Stimulated activated effector memory CD8-positive, alpha-beta T cell treated with anti-CD3 and anti-CD28 coated beads, Interleukin-12 subunit alpha, Interleukin-12 subunit beta, amount 100 ng/mL, for 72 hours (primary cell): Measurements from ENCODE around the gene THOC7.

Experiments
- ATAC-seq: fragments of 150-1000 bp; cut with Tn5 transposase; 2 replicates; pipeline ENCODE4 v1.10.0; 2021
- DNase-seq, 2 donors: peaks; one replicate each; pipeline ENCODE4 v3.0.0; 2021 to 2022; ENCODE audit warnings: low spot score in 2 of 2
- H3K27ac Mint-ChIP-seq: one replicate; pipeline ENCODE4 v1.8.0; 2022; ENCODE audit warnings: mild to moderate bottlenecking, mixed read lengths
- H3K36me3 Mint-ChIP-seq: one replicate; pipeline ENCODE4 v1.8.0; 2022; ENCODE audit warnings: mild to moderate bottlenecking, mixed read lengths
- H3K4me1 Mint-ChIP-seq: one replicate; pipeline ENCODE4 v1.8.0; 2022; ENCODE audit warnings: mixed read lengths
- H3K4me3 Mint-ChIP-seq: one replicate; pipeline ENCODE4 v1.8.0; 2022; ENCODE audit warnings: mild to moderate bottlenecking, mixed read lengths
- H3K9me3 Mint-ChIP-seq: one replicate; pipeline ENCODE4 v1.8.0; 2022; ENCODE audit warnings: mixed read lengths

Gene THOC7

GRCh38 chr3:63895422-63896189, 32.0 kb upstream of the THOC7 start:
- Mint-ChIP-seq H3K36me3 (peaks cover 26% of the 10 kb centered on the region), H3K4me1 (peaks cover 51% of the 10 kb centered on the region), H3K4me3 (peak overlapping the region; percentile 59), H3K9me3 (no peaks in the 10 kb centered on the region), H3K27ac (peak overlapping the region; percentile 94)
- DNase-seq, result no peak
- ATAC-seq, result peak; percentile 94

GRCh38 chr3:63892773-63893352, 29.3 kb upstream of the THOC7 start:
- H3K27ac Mint-ChIP-seq, result no peak overlapping the region
- no peaks in the 10 kb centered on the region for H3K36me3 Mint-ChIP-seq
- H3K4me1 Mint-ChIP-seq, result peaks cover 42% of the 10 kb centered on the region
- H3K9me3 Mint-ChIP-seq, result no peaks in the 10 kb centered on the region
- ATAC-seq (no peak), DNase-seq (no peak)
- no peak overlapping the region for H3K4me3 Mint-ChIP-seq

GRCh38 chr3:63891518-63891917, 27.9 kb upstream of the THOC7 start:
- H3K36me3 Mint-ChIP-seq, result no peaks in the 10 kb centered on the region
- no peak for ATAC-seq
- H3K27ac Mint-ChIP-seq, result no peak overlapping the region
- H3K9me3 Mint-ChIP-seq, result no peaks in the 10 kb centered on the region
- DNase-seq, result no peak
- H3K4me1 Mint-ChIP-seq, result peaks cover 42% of the 10 kb centered on the region
- H3K4me3 Mint-ChIP-seq, result no peak overlapping the region

GRCh38 chr3:63886858-63887257, 23.3 kb upstream of the THOC7 start:
- ATAC-seq, result no peak
- Mint-ChIP-seq H3K9me3 (no peaks in the 10 kb centered on the region), H3K4me3 (no peak overlapping the region), H3K36me3 (peaks cover 6% of the 10 kb centered on the region), H3K27ac (peak overlapping the region; percentile 85), H3K4me1 (peaks cover 24% of the 10 kb centered on the region)
- no peak for DNase-seq

- no peak for ATAC-seq
- Mint-ChIP-seq H3K27ac (no peak overlapping the region), H3K36me3 (peaks cover 2% of the 10 kb centered on the region), H3K4me1 (peaks cover 36% of the 10 kb centered on the region), H3K4me3 (no peak overlapping the region), H3K9me3 (no peaks in the 10 kb centered on the region)
- no peak for DNase-seq
Measured at GRCh38 chr3:63880653-63881052, 17.0 kb upstream of the THOC7 start.

- Mint-ChIP-seq H3K4me3 (no peak overlapping the region), H3K27ac (no peak overlapping the region)
- peak; percentile 8 for ATAC-seq
Measured at GRCh38 chr3:63878394-63879060, 14.9 kb upstream of the THOC7 start.

GRCh38 chr3:63877737-63878393, 14.3 kb upstream of the THOC7 start:
- Mint-ChIP-seq H3K4me3 (no peak overlapping the region), H3K4me1 (peaks cover 41% of the 10 kb centered on the region), H3K36me3 (no peaks in the 10 kb centered on the region), H3K27ac (no peak overlapping the region), H3K9me3 (no peaks in the 10 kb centered on the region)
- ATAC-seq (peak; percentile 49), DNase-seq (no peak)

More at GRCh38 chr3:63878394-63879060, 14.9 kb upstream of the THOC7 start:
- Mint-ChIP-seq H3K36me3 (no peaks in the 10 kb centered on the region), H3K9me3 (no peaks in the 10 kb centered on the region), H3K4me1 (peaks cover 38% of the 10 kb centered on the region)
- no peak for DNase-seq

GRCh38 chr3:63876260-63876659, 12.7 kb upstream of the THOC7 start:
- Mint-ChIP-seq H3K9me3 (no peaks in the 10 kb centered on the region), H3K27ac (no peak overlapping the region), H3K4me3 (no peak overlapping the region), H3K36me3 (no peaks in the 10 kb centered on the region), H3K4me1 (peaks cover 41% of the 10 kb centered on the region)
- ATAC-seq (no peak), DNase-seq (no peak)

- ATAC-seq (no peak), DNase-seq (no peak)
- Mint-ChIP-seq H3K4me1 (peaks cover 43% of the 10 kb centered on the region), H3K27ac (no peak overlapping the region), H3K9me3 (no peaks in the 10 kb centered on the region), H3K36me3 (no peaks in the 10 kb centered on the region), H3K4me3 (no peak overlapping the region)
Measured at GRCh38 chr3:63875510-63875909, 11.9 kb upstream of the THOC7 start.

- Mint-ChIP-seq H3K9me3 (no peaks in the 10 kb centered on the region), H3K4me3 (no peak overlapping the region), H3K4me1 (peaks cover 43% of the 10 kb centered on the region), H3K27ac (no peak overlapping the region), H3K36me3 (no peaks in the 10 kb centered on the region)
- ATAC-seq (no peak), DNase-seq (no peak)
Measured at GRCh38 chr3:63874769-63875168, 11.2 kb upstream of the THOC7 start.

GRCh38 chr3:63872135-63872924, 8.7 kb upstream of the THOC7 start:
- DNase-seq (no peak), ATAC-seq (no peak)
- Mint-ChIP-seq H3K4me1 (peaks cover 33% of the 10 kb centered on the region), H3K9me3 (no peaks in the 10 kb centered on the region), H3K27ac (no peak overlapping the region), H3K36me3 (peaks cover 8% of the 10 kb centered on the region), H3K4me3 (no peak overlapping the region)

GRCh38 chr3:63870615-63871005, 7.0 kb upstream of the THOC7 start:
- Mint-ChIP-seq H3K4me1 (peaks cover 31% of the 10 kb centered on the region), H3K27ac (no peak overlapping the region), H3K4me3 (no peak overlapping the region), H3K36me3 (peaks cover 24% of the 10 kb centered on the region), H3K9me3 (no peaks in the 10 kb centered on the region)
- ATAC-seq, result no peak
- no peak for DNase-seq

GRCh38 chr3:63869940-63870614, 6.5 kb upstream of the THOC7 start:
- Mint-ChIP-seq H3K4me3 (no peak overlapping the region), H3K9me3 (no peaks in the 10 kb centered on the region), H3K27ac (peak overlapping the region; percentile 60), H3K4me1 (peaks cover 35% of the 10 kb centered on the region), H3K36me3 (peaks cover 29% of the 10 kb centered on the region)
- DNase-seq, result no peak
- peak; percentile 80 for ATAC-seq

- H3K4me3 Mint-ChIP-seq, result no peak overlapping the region
- peaks cover 44% of the 10 kb centered on the region for H3K36me3 Mint-ChIP-seq
- ATAC-seq, result no peak
- H3K27ac Mint-ChIP-seq, result peak overlapping the region; percentile 60
- peaks cover 36% of the 10 kb centered on the region for H3K4me1 Mint-ChIP-seq
- H3K9me3 Mint-ChIP-seq, result no peaks in the 10 kb centered on the region
- no peak for DNase-seq
Measured at GRCh38 chr3:63867225-63867624, 3.6 kb upstream of the THOC7 start.
